HEK293 (cell line): ENCODE measurements around the gene TRH.

Source experiments
- CTCF ChIP-seq: fragments of 450-650 bp; formaldehyde crosslinking; IDR thresholded peaks from 2 replicates; pipeline ENCODE4 v1.5.1; 2016; ENCODE audit warnings: missing biosample characterization, missing genetic modification characterization
- KLF8 ChIP-seq: fragments of 450-650 bp; formaldehyde crosslinking; IDR thresholded peaks from 2 replicates; pipeline ENCODE4 v1.5.1; 2016; ENCODE audit warnings: missing biosample characterization, missing genetic modification characterization
- ZNF660 ChIP-seq: fragments of 450-650 bp; IDR thresholded peaks from 2 replicates; pipeline ENCODE4 v1.5.1; 2018; ENCODE audit warnings: missing biosample characterization, mild to moderate bottlenecking, missing genetic modification characterization
- TF ChIP-seq, protein P1 (sequence below): fragments of 450-650 bp; formaldehyde crosslinking; IDR thresholded peaks from 2 replicates; pipeline ENCODE4 v1.5.1; 2016; ENCODE audit warnings: missing biosample characterization, missing genetic modification characterization, borderline replicate concordance

- TF ChIP-seq CTCF (tag by site-specific recombination): no peak
- TF ChIP-seq ZNF660: no peak
- TF ChIP-seq, protein P1, sequence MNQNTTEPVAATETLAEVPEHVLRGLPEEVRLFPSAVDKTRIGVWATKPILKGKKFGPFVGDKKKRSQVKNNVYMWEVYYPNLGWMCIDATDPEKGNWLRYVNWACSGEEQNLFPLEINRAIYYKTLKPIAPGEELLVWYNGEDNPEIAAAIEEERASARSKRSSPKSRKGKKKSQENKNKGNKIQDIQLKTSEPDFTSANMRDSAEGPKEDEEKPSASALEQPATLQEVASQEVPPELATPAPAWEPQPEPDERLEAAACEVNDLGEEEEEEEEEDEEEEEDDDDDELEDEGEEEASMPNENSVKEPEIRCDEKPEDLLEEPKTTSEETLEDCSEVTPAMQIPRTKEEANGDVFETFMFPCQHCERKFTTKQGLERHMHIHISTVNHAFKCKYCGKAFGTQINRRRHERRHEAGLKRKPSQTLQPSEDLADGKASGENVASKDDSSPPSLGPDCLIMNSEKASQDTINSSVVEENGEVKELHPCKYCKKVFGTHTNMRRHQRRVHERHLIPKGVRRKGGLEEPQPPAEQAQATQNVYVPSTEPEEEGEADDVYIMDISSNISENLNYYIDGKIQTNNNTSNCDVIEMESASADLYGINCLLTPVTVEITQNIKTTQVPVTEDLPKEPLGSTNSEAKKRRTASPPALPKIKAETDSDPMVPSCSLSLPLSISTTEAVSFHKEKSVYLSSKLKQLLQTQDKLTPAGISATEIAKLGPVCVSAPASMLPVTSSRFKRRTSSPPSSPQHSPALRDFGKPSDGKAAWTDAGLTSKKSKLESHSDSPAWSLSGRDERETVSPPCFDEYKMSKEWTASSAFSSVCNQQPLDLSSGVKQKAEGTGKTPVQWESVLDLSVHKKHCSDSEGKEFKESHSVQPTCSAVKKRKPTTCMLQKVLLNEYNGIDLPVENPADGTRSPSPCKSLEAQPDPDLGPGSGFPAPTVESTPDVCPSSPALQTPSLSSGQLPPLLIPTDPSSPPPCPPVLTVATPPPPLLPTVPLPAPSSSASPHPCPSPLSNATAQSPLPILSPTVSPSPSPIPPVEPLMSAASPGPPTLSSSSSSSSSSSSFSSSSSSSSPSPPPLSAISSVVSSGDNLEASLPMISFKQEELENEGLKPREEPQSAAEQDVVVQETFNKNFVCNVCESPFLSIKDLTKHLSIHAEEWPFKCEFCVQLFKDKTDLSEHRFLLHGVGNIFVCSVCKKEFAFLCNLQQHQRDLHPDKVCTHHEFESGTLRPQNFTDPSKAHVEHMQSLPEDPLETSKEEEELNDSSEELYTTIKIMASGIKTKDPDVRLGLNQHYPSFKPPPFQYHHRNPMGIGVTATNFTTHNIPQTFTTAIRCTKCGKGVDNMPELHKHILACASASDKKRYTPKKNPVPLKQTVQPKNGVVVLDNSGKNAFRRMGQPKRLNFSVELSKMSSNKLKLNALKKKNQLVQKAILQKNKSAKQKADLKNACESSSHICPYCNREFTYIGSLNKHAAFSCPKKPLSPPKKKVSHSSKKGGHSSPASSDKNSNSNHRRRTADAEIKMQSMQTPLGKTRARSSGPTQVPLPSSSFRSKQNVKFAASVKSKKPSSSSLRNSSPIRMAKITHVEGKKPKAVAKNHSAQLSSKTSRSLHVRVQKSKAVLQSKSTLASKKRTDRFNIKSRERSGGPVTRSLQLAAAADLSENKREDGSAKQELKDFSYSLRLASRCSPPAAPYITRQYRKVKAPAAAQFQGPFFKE: no peak
- TF ChIP-seq KLF8 (tag by site-specific recombination): no peak
These were observed 45.1 kb upstream of the TRH start for GRCh38 chr3:129929383-129929782.
